ENCODE measurements around the gene SLC10A7.

Gene SLC10A7

DNA sequence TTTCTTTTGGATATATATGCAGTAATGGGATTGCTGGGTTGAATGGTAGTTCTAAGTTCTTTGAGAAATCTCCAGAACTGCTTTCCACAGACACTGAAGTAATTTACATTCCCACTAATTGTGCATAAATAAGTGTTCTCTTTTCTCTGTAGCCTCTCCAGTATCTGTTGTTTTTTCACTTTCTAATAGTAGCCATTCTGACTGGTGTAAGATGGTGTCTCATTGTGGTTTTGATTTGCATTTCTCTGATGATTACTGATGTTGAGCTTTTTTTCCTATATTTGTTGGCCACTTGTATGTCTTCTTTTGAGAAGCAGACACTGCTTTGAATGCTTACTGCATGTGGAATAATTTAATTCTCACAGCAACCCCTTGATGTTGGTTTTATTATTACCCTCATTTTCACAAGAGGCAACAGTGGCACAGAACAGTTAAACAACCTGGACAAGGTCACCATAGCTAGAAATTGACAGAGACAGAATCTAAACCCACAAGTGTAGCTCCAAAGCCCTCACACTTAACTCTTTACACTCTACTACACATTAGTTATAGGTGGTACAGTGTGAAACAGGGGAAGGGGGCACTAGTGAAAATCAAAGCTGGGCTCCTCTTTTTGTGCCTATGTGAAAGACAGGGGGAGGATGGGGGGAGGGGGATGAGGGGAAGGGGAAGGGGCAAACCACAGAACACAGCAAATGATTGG, 211.3 kb downstream of the SLC10A7 start:
- no peak for DNase-seq (ENCODE audit: low spot score)

DNA sequence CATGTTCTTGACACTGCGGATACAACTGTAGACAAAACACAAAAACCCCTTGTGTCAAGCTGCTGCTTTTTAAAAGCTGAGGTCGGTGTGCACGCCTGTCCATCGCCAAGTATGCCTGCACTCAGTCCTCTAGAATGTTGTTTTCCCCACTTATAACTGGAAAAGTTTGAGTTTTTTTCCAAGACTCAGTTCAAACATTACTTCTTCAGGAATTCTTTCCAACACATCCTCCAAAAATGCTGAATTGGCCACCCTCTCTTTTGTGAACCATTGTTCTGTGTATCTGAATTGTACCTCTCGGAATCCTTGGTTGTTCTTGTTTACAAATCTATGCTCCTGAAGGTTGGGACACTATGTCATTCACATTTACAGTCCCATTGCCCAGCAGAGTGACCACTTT, 212.8 kb downstream of the SLC10A7 start:
- DNase-seq (ENCODE audit: low spot score) = no peak

DNA sequence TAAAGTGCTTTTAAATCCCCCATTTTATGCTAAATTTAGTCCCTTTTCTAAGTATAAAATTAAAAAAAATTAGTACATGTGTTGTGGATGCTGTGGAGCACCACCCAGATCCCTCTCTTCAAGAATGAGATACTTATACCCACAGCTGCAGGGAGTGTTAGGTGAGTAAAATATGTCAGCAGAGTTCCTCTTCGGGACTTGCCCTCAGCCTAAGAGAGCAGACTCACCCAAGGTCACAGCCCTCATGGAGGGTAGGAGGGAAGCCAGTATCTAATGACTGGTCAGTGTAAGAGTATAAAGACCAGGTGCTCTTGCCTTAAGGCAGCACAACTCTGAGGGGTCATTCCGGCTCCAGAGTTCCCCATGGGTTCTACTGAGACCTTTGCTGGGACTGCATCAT, 218.9 kb downstream of the SLC10A7 start:
- no peak for DNase-seq (ENCODE audit: low spot score)

DNA sequence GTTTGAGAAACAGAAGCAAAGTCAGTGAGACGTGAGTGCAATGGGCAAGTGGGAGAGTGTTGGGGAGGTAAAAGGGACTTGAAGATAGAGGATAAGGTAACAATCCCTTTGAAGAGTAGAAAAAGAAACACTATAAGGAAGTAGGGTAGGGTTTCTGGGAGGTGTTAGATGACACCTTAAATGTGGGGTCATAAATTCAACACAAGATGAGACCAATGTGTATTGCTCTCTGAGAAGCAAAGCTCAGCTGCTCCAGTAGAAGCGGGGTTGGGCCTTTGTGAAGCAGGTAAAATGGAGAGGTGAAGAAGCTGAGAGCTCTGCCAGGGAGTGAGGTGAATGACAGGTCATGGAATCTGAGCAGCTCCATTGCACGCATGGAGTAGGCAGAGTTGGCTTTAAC, 222.1 kb downstream of the SLC10A7 start:
- DNase-seq (ENCODE audit: low spot score) = no peak

DNA sequence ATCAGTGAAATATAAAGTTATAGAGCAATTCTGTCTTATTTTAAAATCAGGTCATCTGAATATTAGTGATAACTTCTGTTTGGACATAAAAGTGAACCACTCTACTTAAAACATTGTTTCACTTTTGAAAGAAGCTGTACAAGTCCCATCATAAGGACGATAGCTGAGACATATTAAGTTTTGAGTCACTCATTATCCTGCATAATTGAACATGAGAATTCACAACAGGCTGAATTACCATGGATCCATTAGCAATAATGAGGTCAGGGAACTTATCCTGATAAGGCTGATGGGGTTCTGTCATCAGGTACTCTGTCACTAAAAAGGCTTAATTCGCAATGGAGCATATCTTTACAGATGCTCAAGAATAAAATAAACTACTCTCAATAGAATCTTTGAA, 227.0 kb downstream of the SLC10A7 start:
- DNase-seq (ENCODE audit: low spot score) = no peak

DNA sequence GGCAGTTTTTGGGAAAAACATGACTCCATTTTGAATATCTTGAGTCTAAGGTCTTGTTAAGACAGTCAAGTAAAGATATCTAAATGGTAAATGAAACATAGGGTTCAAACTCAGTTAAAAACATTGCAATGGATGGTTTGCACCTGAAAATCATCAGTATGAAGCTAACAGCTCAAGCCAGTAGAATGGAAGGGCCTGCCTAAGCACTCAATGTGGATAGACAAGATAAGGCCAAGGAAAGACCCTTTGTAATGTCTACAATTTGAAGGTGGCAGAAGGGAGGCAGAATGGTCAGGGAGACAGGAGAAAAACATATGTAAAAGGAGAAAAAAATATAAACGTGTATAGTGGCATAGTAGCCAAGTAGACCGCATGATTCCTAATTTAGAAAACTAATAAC, 229.2 kb downstream of the SLC10A7 start:
- DNase-seq (ENCODE audit: low spot score) = no peak

DNA sequence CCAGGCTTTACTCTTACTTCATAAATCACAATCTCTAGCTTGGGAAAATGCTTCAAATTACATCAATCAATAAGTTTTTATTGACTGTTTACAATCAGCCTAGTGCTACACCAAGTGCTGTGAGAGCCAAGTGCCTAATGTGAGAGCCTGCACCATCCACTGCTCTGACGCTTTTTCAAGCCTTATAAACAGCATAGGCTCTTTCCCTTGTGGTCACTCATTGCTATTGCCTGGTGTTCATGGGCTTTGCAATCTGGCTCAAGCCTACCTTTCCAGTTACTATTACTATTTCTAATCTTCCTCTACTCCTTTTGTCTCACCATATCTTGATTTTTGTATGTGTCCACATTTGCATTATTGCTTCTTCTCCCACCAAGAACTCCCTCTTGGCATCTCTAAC, 230.4 kb downstream of the SLC10A7 start:
- DNase-seq (ENCODE audit: low spot score) = no peak

DNA sequence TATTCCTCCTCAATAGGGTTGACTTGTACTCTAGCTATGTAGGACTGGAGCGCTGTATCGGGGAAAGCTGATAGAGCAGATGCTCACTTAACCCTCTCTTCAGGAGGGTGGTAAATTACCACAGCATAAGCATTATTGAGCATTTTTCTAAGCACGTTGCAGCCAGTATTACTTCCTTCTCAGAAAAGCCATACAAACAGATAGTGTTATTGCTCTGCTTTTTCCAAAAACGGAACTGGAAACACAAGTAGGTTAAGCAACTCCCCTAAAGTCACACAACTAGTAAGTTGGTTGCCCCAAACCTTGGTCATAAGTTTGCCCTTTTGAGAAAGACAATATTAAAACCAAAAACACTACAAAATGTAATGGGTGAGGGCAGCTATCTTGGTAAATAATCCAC, 233.5 kb downstream of the SLC10A7 start:
- no peak for DNase-seq (ENCODE audit: low spot score)

DNA sequence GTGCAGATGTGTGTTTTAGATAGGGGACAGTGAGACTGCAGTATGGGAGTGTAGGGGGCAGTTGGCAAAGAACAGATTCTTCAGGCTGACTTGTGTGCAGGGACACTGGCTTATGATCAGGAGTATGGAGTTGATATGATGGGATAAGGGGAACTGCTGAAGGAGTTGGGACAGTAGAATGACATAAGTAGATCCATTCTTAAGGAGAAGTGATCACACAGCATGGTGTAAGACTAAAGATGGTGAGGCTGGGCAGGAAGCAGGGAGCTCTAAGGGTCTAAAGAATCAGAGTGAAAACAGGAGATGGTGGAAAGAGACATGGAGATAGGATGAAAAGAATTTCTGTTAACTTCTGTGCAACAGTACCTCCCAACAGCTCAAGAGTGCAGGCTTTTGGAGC, 236.7 kb downstream of the SLC10A7 start:
- no peak for DNase-seq (ENCODE audit: low spot score)

DNA sequence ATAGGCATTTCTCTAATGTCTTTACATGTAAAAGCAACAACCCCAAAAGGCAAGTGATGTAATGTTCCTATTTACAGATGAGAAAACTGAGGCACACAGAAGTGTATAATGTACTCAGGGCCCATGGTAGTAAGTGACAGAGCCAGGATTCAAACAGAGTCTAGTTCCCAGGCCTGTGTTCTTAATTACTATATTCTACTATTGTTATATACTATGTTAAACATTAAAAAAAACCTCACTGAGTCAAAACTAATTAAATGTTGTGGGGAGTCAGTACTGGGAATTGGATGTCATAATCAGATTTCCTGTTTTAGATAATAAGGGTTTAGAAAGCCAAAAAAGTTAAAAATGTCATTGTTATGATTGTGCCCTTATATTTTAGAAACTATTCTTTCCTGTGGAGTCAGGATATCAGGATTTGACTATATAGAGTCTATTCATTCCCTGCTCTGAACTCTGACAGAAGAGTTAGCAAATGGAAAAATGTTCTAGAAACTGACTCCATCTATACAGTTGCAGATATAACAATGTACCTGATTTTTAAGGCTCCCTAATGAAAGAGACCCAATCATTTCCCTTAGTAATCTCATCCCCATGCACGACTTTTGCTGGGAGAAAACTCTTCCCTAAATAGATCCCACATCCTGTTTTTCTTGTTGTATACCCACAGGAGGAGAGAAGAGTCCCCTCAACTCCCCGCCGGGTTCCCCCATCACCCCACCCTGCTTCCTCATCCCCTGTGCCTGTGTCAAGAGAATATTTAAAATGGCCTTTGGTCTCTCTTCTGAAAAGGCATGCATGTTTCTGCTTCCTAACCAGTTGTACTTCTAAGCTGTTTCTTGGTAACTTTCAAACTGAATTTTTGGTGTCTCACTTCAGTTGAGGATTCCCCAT, 237.7 kb downstream of the SLC10A7 start:
- DNase-seq (ENCODE audit: low spot score) = no peak

DNA sequence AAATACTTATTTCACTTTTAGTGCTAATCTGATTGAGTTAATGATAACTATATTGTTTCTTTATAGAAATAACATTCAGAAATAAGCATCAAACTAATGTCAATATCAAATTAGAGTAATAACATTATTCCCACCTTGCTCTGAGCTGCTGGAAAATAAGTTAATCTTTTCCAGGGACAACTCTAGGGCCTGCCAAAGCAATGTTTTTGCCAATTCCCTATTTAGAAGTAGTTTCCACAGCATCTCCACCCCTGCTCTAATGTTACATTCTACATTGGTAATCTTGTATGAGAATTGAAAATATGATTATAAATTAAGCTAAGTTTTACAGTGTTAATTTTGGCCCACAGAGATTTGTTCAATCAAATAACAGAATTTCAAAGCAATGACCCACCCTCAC, 239.1 kb downstream of the SLC10A7 start:
- no peak for DNase-seq (ENCODE audit: low spot score)

DNA sequence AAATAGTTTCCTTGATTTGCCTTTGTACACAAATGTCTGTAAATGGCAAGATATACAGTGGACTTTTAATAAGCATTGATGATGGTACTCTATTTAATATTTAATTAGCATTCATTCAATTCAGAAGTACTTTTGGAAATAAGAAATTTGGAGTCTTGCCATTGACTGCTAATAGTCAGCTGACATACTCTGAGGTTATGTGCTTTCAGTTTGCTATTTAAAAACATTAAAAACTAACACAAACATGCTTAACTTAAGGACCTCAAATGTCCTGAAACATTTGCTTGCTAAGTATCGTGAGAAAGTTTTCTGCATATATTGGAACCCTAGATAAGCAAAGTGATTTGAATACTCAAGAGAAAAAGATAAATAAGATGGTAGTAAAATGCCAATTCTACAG, 242.8 kb downstream of the SLC10A7 start:
- no peak for DNase-seq (ENCODE audit: low spot score)

DNA sequence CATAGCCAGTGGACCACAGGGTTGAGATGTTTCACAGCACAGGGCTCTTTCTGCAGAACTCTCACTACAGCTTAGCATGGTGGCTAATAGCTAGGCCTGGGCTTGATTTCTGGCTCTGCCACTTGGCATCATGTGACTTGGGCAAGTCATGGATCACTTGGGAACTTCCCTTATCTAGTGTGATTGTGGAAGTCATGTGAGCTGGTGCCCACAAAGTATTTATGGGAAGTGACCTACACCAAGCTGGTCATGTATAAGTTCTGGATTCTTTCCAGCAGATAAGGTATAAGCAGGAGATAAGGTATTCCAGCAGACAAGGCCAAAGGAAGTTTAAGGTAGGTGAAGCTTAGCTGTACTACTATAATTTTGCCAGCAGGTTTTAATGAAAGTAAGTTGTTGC, 246.4 kb downstream of the SLC10A7 start:
- no peak for DNase-seq (ENCODE audit: low spot score)

DNA sequence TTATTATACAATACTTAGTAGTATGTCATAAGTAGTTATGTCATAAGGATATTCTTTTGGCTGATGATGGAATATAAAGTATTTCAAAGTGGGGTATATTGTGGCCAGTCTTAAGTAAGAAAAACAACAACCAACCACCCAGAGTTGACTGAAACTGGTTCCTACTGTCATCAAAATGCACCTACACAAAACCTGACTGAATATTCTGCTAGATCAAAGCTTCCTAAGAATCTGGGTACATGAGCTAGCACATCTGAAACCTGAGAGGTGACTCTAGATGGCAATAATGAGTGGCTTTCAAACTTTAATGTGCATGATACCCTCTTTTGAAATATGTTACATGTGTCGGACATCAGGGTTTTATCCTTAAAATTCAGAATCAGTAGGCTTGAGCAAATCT, 247.0 kb downstream of the SLC10A7 start:
- DNase-seq (ENCODE audit: low spot score) = no peak

DNA sequence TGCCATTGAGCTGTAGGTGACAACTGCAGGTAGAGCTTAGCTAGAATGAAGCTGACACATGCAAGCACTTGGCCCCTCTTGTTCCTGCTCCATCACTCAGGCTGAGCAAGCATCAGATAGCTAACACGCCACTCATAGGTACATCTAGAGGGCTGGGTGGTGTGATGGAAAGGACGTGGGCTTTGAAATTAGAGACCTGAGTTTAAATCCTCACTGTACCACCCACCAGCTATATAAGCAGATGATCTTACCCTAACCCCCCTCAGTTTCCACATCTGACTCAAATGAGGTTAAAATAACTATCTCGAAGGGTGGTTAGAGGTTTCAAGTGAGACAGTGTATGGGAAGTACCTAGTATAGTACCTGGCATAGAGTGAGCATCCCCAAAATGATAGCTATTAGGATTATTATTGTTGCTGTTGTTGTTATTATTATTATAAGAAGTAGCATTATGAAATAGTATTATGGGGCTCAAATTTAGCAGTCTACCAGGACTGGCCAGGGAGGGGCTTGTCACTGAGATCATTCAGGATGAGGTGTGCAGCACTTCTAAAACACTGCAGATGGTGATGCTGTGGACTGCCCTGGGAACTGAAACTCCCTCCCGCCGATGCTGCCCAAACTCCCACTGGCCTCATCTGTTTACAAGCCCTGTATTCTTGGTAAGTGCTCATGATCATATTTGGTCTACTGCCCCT, 248.4 kb downstream of the SLC10A7 start:
- DNase-seq (ENCODE audit: low spot score) = no peak

DNA sequence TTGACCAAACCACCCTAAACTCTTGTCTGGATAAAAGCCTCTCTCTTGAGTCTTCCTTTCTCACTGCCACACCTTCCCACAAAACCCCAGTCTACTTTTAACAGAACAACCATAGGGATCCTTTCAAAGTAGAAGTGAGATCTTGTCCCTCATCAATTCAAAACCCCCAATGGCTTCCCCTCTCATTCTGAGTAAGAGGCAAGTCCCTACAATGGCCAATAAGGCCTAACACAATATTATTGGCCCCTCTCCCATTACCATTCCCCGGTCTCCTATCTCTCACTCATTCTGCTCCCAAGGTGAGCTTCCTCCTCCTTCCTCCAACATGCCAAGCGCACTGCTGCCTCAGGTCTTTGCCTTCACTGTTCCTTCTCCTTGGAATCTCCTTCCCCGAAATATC, 250.3 kb downstream of the SLC10A7 start:
- DNase-seq (ENCODE audit: low spot score) = no peak

DNA sequence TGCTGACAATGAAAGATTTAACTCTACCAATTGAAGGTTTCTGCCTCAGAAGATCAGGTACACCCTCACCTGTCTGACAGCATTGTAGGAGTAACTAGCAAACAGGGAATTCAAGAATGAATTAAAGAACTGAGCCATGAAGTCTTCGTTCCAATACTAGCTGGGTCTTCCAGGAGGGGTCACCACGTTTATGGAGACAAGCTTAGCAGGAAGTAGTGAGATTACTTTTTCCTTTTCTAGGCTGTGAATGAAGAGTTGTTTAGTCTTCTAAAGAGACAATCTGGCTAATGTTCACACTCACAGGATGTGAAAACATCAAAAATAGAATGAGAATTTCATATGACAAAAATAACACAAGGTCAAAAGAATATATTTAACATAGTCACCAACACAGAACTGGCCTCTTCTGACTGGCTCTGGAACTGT, 252.5 kb downstream of the SLC10A7 start:
- no peak for DNase-seq (ENCODE audit: low spot score)

DNA sequence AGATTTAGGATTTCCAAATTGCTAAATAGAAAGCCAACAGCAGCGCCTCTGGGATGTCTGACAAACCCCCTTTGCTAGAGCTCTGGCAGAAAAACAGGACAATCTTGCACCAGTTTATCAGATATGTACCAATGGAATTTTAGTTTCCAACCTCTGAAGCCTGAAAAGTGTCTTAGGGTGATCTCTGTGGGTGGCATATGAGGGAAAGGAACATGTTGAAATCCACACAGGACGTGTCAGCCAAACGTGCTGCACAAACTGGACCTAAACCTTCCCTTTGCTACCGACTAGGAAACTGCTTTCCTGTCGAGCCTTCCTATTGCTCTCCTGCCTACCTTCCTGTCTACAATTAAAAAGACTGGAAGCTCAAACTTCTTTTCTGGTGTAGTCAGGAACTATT, 253.9 kb downstream of the SLC10A7 start:
- no peak for DNase-seq (ENCODE audit: low spot score)

DNA sequence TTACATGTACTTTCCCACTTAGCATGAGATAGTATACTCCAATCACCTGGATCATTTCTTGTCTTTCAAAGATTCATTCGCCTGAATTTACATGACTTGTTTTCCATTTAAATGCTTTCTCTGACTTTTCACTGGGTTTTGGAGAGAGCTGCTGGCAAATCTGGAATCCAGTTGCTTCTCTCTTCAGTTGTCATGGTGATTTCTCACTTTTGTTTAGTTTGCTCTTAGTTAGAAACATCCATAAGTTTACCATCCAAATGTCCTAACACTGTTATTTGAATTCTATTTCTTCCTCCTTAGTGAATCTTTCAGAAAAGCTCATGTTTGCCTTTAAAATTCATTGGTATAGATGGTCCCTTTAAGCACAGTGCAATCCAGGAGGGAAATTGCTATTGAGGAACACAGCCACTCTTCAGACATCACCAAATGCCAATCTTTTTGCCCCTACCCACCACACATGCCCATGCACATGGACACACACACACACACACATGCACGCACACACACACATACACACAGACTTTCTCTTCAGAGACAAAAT, 255.7 kb downstream of the SLC10A7 start:
- no peak for DNase-seq (ENCODE audit: low spot score)

DNA sequence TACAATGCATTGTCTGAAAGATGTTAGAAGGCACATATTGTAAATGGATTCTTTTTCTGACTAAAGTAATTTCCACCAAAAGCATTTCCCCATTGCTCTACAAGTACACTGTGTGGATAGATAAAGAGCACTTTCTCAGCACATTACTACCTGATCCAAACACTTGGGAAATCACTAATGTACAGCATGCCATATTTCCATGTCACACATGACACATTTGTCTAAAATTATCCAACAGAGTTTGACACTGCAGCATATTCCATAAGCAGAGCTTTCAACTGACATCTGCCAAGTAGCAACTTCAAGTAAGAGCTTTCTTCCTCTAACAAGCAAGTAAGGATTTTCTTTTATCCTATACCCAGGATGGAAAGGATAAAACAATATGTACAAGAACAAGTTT, 257.9 kb downstream of the SLC10A7 start:
- no peak for DNase-seq (ENCODE audit: low spot score)

DNA sequence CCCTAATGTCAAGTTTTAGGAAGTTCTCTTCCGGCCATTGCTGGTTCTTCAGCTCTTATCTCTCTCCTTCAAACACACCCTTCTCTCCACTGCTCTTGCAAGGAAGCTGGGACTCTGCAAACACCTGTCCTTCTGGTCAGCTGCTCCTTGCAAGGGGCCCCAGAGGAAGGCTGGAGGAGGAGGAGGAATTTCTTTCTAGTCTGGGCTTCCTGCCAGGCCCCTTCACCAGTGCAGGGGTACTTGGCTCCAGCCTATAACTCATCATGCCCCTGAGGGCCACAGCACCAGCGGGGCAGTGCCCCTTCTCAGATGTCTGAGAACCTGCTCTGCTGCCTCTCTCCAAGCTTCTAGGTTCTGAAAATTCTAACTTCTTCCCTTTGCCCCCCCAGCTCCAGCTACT, 260.7 kb downstream of the SLC10A7 start:
- DNase-seq (ENCODE audit: low spot score) = no peak

DNA sequence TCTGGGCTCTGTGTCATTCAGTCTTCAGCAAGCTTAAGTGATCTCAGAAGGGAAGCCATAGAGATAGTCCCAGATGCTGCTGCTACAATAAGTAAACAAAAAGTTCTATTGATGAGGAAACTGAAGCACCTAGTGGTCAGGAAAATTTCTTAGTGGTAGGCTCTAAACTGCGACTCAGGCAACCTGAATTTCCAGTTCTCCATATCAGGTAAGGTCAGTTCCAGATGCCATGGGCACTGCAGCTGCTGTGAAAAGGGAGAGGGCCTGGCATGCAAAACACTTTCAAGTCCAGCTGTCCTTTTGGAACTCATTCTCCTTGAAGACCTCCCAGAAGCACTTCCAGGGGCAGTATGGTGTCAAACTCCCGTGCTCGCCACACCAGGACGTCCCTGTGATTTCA, 261.2 kb downstream of the SLC10A7 start:
- DNase-seq (ENCODE audit: low spot score) = no peak

DNA sequence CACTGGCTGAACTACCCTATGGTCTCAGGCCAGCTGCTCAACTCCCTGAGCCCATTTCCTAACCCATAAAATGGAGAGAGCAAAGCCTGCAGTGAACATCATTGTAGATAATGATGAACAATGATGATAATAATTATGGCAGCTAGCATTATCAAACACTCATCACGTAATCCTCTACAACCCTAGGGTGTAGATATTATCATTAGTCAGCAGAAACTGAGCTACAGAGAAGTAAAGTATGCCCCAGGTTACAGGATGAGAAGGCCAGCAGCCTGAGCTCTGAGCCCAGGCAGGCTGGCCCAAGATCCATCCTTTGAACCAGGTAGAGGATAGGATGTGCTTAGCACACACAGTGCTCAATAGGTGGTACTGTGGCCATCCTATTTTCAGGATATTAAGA, 264.2 kb downstream of the SLC10A7 start:
- no peak for DNase-seq (ENCODE audit: low spot score)

All from HuH-7 (cell line).